Kidney epithelial cell (primary cell): ENCODE measurements around the gene DIP2A. TPM values are rescaled to one million over a fixed set of nuclear protein-coding genes. Genes with fewer than 3 reads are reported as not detected.

Experiments used
- DNase-seq: peaks from one replicate; pipeline ENCODE4 v3.0.0-alpha.2; 2010; ENCODE audit warnings: low read depth
- H3K27me3 ChIP-seq: 2 replicates; pipeline ENCODE4 v1.6.0; 2011; ENCODE audit warnings: low read length; ENCODE audit not compliant: control insufficient read depth, insufficient read depth
- H3K36me3 ChIP-seq: 2 replicates; pipeline ENCODE4 v1.5.1; 2011; ENCODE audit warnings: low read length; ENCODE audit not compliant: control insufficient read depth, insufficient read depth
- H3K4me3 ChIP-seq: 2 replicates; pipeline ENCODE4 v1.5.1; 2011; ENCODE audit warnings: low read depth, mild to moderate bottlenecking, control low read depth, low read length
- CTCF ChIP-seq: IDR thresholded peaks from 2 replicates; pipeline ENCODE4 v1.5.1; 2011; ENCODE audit warnings: mild to moderate bottlenecking, moderate library complexity, low read length, control low read depth, inconsistent platforms; ENCODE audit not compliant: insufficient read depth, poor library complexity, severe bottlenecking
- total RNA-seq: library from RNA; depleted of rRNA; stranded (reverse); fragments of >200 nt; gene quantifications from 2 replicates; pipeline ENCODE4 v1.2.3, GENCODE V29; 2015

The DIP2A gene
- total RNA-seq, 1 donor from 2014 or later, result 16.0 TPM

- Histone ChIP-seq H3K27me3 (no peaks in the 10 kb centered on the region), H3K36me3 (peaks cover 4% of the 10 kb centered on the region), H3K4me3 (no peak overlapping the region)
- no peak for DNase-seq
- TF ChIP-seq CTCF, result no peak
Measured at GRCh38 chr21:46557919-46558392, 99.3 kb downstream of the DIP2A start.

- TF ChIP-seq CTCF, result no peak
- Histone ChIP-seq H3K27me3 (no peaks in the 10 kb centered on the region), H3K4me3 (no peak overlapping the region), H3K36me3 (peaks cover 4% of the 10 kb centered on the region)
- no peak for DNase-seq
Measured at GRCh38 chr21:46559291-46559983, 100.7 kb downstream of the DIP2A start.

GRCh38 chr21:46560568-46561444 lies 102.1 kb downstream of the DIP2A start:
- Histone ChIP-seq H3K36me3 (peaks cover 4% of the 10 kb centered on the region), H3K4me3 (no peak overlapping the region)

GRCh38 chr21:46561445-46562090 lies 102.9 kb downstream of the DIP2A start:
- no peaks in the 10 kb centered on the region for H3K27me3 ChIP-seq
- DNase-seq, result no peak
- H3K36me3 ChIP-seq, result peaks cover 5% of the 10 kb centered on the region
- H3K4me3 ChIP-seq, result no peak overlapping the region
- TF ChIP-seq CTCF, result no peak

More at GRCh38 chr21:46560568-46561444, 102.1 kb downstream of the DIP2A start:
- TF ChIP-seq CTCF, result no peak
- H3K27me3 ChIP-seq, result no peaks in the 10 kb centered on the region
- no peak for DNase-seq

- no peak for DNase-seq
- H3K36me3 ChIP-seq, result peaks cover 6% of the 10 kb centered on the region
- H3K27me3 ChIP-seq, result no peaks in the 10 kb centered on the region
- TF ChIP-seq CTCF, result no peak
- H3K4me3 ChIP-seq, result no peak overlapping the region
Measured at GRCh38 chr21:46562472-46562871, 103.8 kb downstream of the DIP2A start.
